ENCODE data around the gene MTSS2.

MTSS2 gene

DNA sequence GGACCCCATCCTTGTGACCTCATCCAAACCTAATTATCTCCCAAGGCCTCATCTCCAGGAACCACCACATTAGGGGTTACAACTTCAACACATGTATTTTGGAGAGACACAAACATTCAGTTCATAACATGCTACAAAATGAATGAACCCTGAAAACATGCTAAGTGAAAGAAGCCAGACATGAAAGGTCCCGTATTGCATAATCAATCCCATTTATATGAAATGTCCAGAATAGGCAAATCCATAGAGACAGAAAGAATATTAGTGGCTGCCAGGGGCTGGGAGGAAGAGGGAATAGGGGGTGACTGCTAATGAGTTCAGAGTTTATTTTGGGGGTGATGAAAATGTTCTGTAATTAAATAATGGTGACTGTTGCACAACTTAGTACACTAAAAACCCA lies 43.2 kb downstream of the MTSS2 start:
- H3K36me3 ChIP-seq (replicated peaks in 1 of 2; ENCODE audit: control insufficient read depth in 2 of 2, insufficient read depth in 2 of 2, low read length in 2 of 2): no peaks in the 10 kb centered on the region
- no peak overlapping the region for H3K4ac ChIP-seq (ENCODE audit: low read length)
- no peak overlapping the region for H2BK15ac ChIP-seq (ENCODE audit: low read length)
- H3K27me3 ChIP-seq (ENCODE audit: control insufficient read depth in 3 of 3, insufficient read depth in 3 of 3, low read depth in 1 of 3, low read length in 3 of 3): no peaks in the 10 kb centered on the region
- no peak overlapping the region for H3K4me2 ChIP-seq (ENCODE audit: insufficient read depth, low read length, poor library complexity, severe bottlenecking)
- no peak overlapping the region for H3K4me3 ChIP-seq (ENCODE audit: low read length in 2 of 2)
- no peak overlapping the region for H2AFZ ChIP-seq (ENCODE audit: low read length)
- no peaks in the 10 kb centered on the region for H3K79me1 ChIP-seq (ENCODE audit: low read depth, low read length)
- no peaks in the 10 kb centered on the region for H3K9me3 ChIP-seq (replicated peaks in 1 of 2; ENCODE audit: control insufficient read depth in 2 of 2, insufficient read depth in 1 of 2, low read depth in 1 of 2, low read length in 2 of 2)
- no peak overlapping the region for H3K14ac ChIP-seq (ENCODE audit: low read length)
- H3K18ac ChIP-seq (ENCODE audit: low read length): no peak overlapping the region
- H2BK5ac ChIP-seq (ENCODE audit: low read length): no peak overlapping the region
- no peak for DNase-seq (ENCODE audit: low spot score)
- no peak overlapping the region for H3K27ac ChIP-seq (replicated peaks; ENCODE audit: low read length)
- H4K8ac ChIP-seq (ENCODE audit: low read depth, low read length): no peak overlapping the region
- no peak overlapping the region for H2BK120ac ChIP-seq (ENCODE audit: low read depth, low read length)
- H3K4me1 ChIP-seq (ENCODE audit: control insufficient read depth in 2 of 2, insufficient read depth in 1 of 2, low read depth in 1 of 2, low read length in 2 of 2): peaks cover 6 to 17% of the 10 kb centered on the region in 2 donors
- H4K91ac ChIP-seq (ENCODE audit: low read depth, low read length, poor library complexity): no peak overlapping the region
- H3K9ac ChIP-seq (ENCODE audit: low read depth, low read length, poor library complexity): no peak overlapping the region
- H2AK5ac ChIP-seq (ENCODE audit: low read depth, low read length): no peak overlapping the region
- no peak overlapping the region for H2BK12ac ChIP-seq (ENCODE audit: low read length)
- no CpG with 5 or more reads among the region's 1 CpG for WGBS, 2 donors (ENCODE audit: extremely low coverage in 2 of 2, insufficient read length in 2 of 2, insufficient replicate concordance in 1 of 2)
- no peak overlapping the region for H3K23ac ChIP-seq (ENCODE audit: low read depth, low read length, poor library complexity)

DNA sequence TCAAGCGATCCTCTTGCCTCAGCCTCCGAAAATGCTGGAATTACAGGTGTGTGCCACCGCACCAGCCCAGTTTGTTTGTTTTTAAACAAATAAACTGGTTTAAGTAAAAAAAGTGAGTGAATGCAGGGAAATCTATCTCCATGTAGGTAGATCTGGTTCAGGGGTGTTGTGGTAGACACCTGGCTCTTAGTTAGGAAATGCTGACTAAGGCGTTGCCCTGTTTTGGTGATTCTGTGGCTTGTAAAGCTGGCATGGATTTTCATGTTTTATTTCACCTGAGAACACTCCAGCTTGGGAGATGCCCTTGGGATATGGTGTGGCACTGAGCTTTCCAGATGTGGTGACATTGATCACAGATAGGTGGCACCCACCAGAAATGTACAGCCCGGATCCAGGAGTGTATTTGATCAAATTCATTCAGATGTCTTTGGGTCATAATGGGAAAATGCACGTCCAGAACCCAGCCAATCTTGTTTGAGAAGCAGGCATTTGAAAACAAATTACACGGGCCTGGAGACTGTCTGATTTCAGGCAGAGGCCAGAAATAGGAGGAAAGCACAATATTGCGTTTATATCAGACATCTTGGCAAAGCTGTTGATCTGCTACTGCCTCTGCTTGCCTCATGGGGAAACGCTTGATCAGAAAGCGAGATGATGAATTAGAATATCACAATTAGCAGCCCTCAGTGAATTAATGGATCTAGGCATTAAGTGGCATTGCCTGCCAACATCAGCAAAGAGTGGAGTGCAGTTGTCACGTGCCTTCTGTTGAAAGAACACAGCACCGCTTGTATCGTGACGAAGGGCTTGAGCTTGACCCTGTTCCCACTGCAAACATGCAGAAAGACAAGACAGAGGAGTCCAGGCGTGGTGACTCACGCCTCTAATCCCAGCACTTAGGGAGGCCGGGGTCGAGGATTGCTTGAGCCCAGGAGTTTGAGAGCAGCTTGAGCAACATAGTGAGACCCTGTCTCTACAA lies 46.8 kb downstream of the MTSS2 start:
- Histone ChIP-seq H2BK15ac (ENCODE audit: low read length) (no peak overlapping the region), H3K9ac (ENCODE audit: low read depth, low read length, poor library complexity) (no peak overlapping the region), H2AFZ (ENCODE audit: low read length) (peak overlapping the region; percentile 72), H3K27me3 (ENCODE audit: control insufficient read depth in 3 of 3, insufficient read depth in 3 of 3, low read depth in 1 of 3, low read length in 3 of 3) (no peaks in the 10 kb centered on the region), H3K27ac (replicated peaks; ENCODE audit: low read length) (no peak overlapping the region), H3K9me3 (replicated peaks in 1 of 2; ENCODE audit: control insufficient read depth in 2 of 2, insufficient read depth in 1 of 2, low read depth in 1 of 2, low read length in 2 of 2) (no peaks in the 10 kb centered on the region), H3K18ac (ENCODE audit: low read length) (no peak overlapping the region), H2AK5ac (ENCODE audit: low read depth, low read length) (no peak overlapping the region), H3K4me1 (ENCODE audit: control insufficient read depth in 2 of 2, insufficient read depth in 1 of 2, low read depth in 1 of 2, low read length in 2 of 2) (peaks cover 5 to 19% of the 10 kb centered on the region in 2 donors), H3K14ac (ENCODE audit: low read length) (no peak overlapping the region), H4K91ac (ENCODE audit: low read depth, low read length, poor library complexity) (no peak overlapping the region), H2BK5ac (ENCODE audit: low read length) (no peak overlapping the region), H3K23ac (ENCODE audit: low read depth, low read length, poor library complexity) (no peak overlapping the region), H3K4me3 (ENCODE audit: low read length in 2 of 2) (no peak overlapping the region), H2BK120ac (ENCODE audit: low read depth, low read length) (no peak overlapping the region), H3K4me2 (ENCODE audit: insufficient read depth, low read length, poor library complexity, severe bottlenecking) (no peak overlapping the region), H3K79me1 (ENCODE audit: low read depth, low read length) (no peaks in the 10 kb centered on the region), H3K4ac (ENCODE audit: low read length) (no peak overlapping the region), H3K36me3 (replicated peaks in 1 of 2; ENCODE audit: control insufficient read depth in 2 of 2, insufficient read depth in 2 of 2, low read length in 2 of 2) (no peaks in the 10 kb centered on the region), H2BK12ac (ENCODE audit: low read length) (no peak overlapping the region), H4K8ac (ENCODE audit: low read depth, low read length) (no peak overlapping the region)
- DNase-seq (ENCODE audit: low spot score): no peak
- no CpG with 5 or more reads among the region's 18 CpGs for WGBS, 2 donors (ENCODE audit: extremely low coverage in 2 of 2, insufficient read length in 2 of 2, insufficient replicate concordance in 1 of 2)
